ENCODE results near the gene ZMIZ2. TPM values are rescaled to one million over a fixed set of nuclear protein-coding genes. Genes with fewer than 3 reads are reported as not detected.

The ZMIZ2 gene
- total and polyA plus RNA-seq, 2 donors (not counting 1 experiment from before 2014, with no cell fraction given), result 254 to 442 TPM

- POLR2A ChIA-PET, result no interaction called here
- CTCF ChIA-PET, result no interaction called here
- Histone ChIP-seq H3K27me3 (replicated peaks in 1 of 4; ENCODE audit: control extremely low read depth in 1 of 4, control insufficient read depth in 3 of 4, insufficient read depth in 4 of 4, low read length in 3 of 4) (no peaks in the 10 kb centered on the region), H3K36me3 (replicated peaks in 1 of 2; ENCODE audit: control extremely low read depth in 1 of 2, control insufficient read depth in 1 of 2, extremely low read depth in 1 of 2, insufficient read depth in 2 of 2, low read length in 1 of 2) (no peaks in the 10 kb centered on the region), H3K9me3 (ENCODE audit: control extremely low read depth in 1 of 3, control insufficient read depth in 2 of 3, insufficient read depth in 1 of 3, low read length in 2 of 3) (no peaks in the 10 kb centered on the region), H3K4me1 (ENCODE audit: control insufficient read depth in 2 of 2, insufficient read depth in 2 of 2, low read length in 2 of 2) (peaks cover 0 to 4% of the 10 kb centered on the region in 2 donors), H3K4me3 (ENCODE audit: control extremely low read depth in 1 of 5, extremely low read depth in 1 of 5, insufficient read depth in 1 of 5, low read depth in 2 of 5, low read length in 4 of 5) (no peak overlapping the region), H3K9ac (ENCODE audit: low read length) (no peak overlapping the region), H2AFZ (ENCODE audit: insufficient read depth, low read depth, low read length, poor library complexity, severe bottlenecking) (no peak overlapping the region), H3K79me2 (ENCODE audit: control insufficient read depth, insufficient read depth, low read length) (no peaks in the 10 kb centered on the region), H3K4me2 (replicated peaks; ENCODE audit: low read depth, low read length, poor library complexity, severe bottlenecking) (no peak overlapping the region), H4K20me1 (ENCODE audit: control insufficient read depth, insufficient read depth, low read length, poor library complexity, severe bottlenecking) (no peaks in the 10 kb centered on the region), H3K27ac (ENCODE audit: low read length in 2 of 2) (no peak overlapping the region)
- no peaks in the 10 kb centered on the region for H3K27me3 Mint-ChIP-seq
- no peak for TF ChIP-seq EZH2 (IDR thresholded peaks at IDR 0.05; ENCODE audit: borderline replicate concordance, insufficient read depth, low read depth, low read length, poor library complexity, severe bottlenecking)
- no peak for TF ChIP-seq CTCF (IDR thresholded peaks at IDR 0.05)
- DNase-seq (no peak), ATAC-seq (ENCODE audit: low read depth) (no peak)
- no peak overlapping the region for H3K4me3 Mint-ChIP-seq
- H3K4me1 Mint-ChIP-seq, result peaks cover 9% of the 10 kb centered on the region
- WGBS (ENCODE audit: insufficient coverage), result 92% methylated on average over 4 of the region's 5 CpGs
- H3K27ac Mint-ChIP-seq, result no peak overlapping the region
- intact Hi-C loops (cut with micrococcal nuclease), result no loop called here
- H3K9me3 Mint-ChIP-seq (ENCODE audit: insufficient read depth), result no peaks in the 10 kb centered on the region
These were observed 14.8 kb upstream of the ZMIZ2 start for GRCh38 chr7:44733708-44734481.
